Measurements from ENCODE around the gene NXNL2.

DNA sequence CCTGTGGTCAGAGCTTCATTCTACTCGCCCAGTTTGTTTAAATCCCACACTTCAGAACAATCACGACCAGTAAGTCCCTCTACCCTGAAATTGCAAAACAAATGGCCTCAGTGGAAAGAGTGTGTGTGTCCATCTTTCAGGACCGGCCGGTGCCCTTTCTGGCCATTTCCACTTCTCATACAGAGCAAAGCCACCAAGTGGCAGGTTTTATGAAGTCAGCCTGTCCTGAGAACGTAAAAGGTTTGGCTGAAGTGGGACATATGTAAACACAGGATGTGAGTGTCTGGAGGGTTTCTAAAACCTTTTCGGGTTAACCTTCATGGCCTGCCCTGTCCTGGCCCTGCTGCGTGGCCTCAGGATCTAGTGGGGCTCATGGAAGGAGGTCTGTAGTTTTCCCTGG is 24.7 kb downstream of the NXNL2 start:
- TF ChIP-seq POLR2AphosphoS5 (IDR thresholded peaks at IDR 0.05) = no peak
- TF ChIP-seq, protein P1, sequence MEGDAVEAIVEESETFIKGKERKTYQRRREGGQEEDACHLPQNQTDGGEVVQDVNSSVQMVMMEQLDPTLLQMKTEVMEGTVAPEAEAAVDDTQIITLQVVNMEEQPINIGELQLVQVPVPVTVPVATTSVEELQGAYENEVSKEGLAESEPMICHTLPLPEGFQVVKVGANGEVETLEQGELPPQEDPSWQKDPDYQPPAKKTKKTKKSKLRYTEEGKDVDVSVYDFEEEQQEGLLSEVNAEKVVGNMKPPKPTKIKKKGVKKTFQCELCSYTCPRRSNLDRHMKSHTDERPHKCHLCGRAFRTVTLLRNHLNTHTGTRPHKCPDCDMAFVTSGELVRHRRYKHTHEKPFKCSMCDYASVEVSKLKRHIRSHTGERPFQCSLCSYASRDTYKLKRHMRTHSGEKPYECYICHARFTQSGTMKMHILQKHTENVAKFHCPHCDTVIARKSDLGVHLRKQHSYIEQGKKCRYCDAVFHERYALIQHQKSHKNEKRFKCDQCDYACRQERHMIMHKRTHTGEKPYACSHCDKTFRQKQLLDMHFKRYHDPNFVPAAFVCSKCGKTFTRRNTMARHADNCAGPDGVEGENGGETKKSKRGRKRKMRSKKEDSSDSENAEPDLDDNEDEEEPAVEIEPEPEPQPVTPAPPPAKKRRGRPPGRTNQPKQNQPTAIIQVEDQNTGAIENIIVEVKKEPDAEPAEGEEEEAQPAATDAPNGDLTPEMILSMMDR (IDR thresholded peaks at IDR 0.05) = no peak
